GM12872 (cell line): Measurements from ENCODE around the gene ANKRD11.

Experiments used
- CTCF ChIP-seq: IDR thresholded peaks from 3 replicates; pipeline ENCODE4 v1.5.1; 2011; ENCODE audit warnings: low read depth, mild to moderate bottlenecking, low read length, moderate library complexity; ENCODE audit not compliant: insufficient read depth

The ANKRD11 gene

DNA sequence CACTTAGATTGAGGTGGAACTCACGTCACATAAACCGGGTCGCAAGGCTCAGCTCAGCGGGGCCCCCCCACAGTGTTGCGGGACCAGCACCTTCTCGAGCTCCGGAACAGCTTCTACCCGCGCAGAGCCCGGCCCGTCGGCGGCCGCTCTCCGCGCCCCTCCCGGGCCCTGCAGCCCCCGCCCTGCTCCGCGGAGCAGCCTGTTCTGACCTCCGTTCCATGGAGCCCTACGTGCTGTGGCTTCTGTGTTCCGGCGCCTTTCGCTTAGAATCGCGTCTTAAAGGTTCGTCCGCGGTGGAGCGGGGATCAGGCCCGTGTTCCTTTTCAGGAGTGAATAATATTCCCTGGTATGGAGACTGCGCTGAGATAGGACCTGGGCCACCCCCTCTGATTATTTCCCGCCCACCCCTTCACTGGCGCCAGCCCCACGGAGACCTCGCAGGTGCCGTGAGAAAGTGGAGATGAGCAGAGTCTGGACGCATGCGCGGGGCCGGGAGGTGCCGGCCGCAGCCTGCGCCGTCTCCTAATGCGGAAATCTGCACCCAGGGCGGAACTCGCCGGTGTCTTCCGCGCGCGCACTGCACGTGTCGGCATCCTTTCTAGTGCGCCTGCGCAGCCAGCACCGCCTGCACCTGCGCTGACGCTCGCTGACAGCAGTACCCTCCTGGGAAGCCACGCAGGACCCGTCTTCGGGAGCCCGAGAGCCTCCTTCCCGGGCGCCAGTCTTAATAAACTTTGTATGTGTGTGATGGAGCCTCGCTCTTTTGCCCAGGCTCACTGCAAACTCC lies 242.0 kb downstream of the ANKRD11 start:
- no peak for TF ChIP-seq CTCF

DNA sequence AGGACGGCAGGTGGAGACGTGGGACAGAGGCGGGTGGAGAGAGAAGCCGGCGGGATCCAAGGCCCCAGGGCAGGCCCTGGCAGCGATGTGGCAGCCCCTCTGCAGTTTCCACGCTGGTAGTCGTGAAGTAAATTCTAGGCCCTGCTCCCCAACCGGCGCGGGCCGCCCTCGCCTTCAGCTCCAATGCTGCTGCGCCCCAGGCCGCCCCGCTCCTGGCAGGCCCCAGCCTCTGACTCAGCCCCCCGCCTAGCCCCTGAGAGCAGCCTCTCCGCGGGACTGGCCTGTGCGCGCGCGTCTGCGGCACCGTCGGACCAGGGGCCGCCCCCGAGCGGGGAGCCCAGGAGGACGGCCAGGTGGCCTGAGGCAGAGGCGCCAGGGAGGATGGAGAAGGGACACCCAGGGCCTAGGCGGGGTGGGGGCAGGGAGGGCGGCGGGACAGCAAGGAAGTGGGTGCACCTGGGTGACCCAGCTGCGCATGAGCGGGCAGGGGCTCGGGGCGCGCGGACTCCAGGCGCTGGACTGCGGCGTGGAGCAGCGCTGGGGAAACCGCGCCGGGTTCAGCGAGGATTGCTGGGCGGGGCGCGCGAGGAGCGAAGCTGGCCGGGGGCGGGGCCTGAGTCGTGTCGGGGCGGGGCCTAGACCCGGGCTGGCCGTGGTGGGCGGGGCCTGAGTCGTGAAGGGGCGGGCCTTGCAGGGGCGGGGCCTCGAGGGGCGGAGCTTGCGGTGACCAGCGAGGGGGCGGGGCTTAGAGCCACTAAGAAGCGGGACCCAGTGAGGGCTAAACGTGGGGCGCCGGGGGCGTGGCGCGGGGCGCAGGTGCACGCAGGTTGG lies 243.2 kb downstream of the ANKRD11 start:
- no peak for TF ChIP-seq CTCF

DNA sequence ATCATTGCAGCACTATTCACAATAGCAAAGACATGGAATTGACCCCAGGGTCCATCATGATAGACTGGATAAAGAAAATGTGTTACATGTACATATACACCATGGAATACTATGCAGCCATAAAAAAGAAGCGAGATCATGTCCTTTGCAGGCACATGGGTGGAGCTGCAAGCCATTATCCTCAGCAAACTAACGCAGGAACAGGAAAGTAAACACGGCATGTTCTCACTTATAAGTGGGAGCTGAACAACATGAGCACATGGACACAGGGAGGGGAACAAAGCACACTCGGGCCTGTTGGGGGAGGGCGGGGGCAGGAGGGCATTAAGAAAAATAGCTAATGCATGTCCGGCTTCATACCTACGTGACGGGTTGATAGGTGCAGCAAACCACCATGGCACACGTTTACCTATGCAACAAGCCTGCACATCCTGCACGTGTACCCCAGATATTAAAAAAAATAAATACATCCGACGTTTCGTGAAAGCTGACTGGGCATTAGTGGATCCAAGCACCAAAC lies 243.9 kb downstream of the ANKRD11 start:
- TF ChIP-seq CTCF, result no peak

DNA sequence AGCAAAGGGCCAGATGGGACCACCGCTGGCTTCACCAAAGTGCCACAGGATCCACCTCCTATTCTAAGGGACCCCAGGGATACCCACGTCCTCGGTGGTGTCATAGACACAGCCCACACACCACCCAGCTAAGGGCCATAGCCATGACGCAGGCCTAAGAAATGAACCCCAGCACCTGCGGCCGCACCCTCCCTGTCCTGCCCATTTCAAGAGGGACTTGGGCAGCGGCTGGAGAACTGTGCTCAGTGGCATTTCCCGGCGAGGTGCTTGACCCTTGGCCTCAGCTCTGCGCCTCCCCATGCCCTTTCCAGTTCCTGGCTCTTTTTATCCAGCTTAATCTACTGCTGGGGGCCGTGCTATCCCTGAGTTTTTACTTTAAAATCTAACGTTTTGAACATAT lies 245.6 kb downstream of the ANKRD11 start:
- TF ChIP-seq CTCF, result no peak

- TF ChIP-seq CTCF, result no peak
These were observed 246.7 kb downstream of the ANKRD11 start for GRCh38 chr16:89243664-89244063.

DNA sequence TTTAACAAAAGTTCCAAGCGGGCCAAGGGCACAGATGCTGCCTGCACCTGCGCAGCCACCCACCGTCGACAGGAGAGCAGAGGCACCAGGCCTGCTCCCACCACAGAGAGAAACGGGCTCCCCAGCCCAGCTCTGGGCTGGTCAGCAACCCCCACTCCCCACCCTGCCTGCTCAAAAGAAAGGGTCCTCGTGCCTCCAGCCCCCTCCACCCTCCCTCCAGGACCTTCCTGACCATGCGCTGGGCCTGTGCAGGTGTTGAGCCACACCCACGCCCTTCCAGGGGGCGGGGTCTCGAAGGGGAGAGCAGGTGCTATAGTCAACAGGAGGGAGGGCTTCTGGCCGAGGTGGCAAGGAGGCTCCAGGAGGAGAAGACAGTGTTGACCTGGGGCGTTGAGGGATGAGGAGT lies 247.6 kb downstream of the ANKRD11 start:
- TF ChIP-seq CTCF, result no peak
